OCI-LY1 (cell line): ENCODE measurements around the gene PTPRD.
A peak's percentile ranks its signal among the peaks of the same experiment; 100 is the strongest.

Source experiments
- H2AFZ ChIP-seq: fragments of 200-600 bp; sonication (generic), shearing (Covaris generic); 2 replicates; pipeline ENCODE4 v1.6.0; 2014; ENCODE audit warnings: antibody characterized with exemption, mild to moderate bottlenecking, low read length
- H3F3A ChIP-seq: fragments of 200-600 bp; sonication (generic), shearing (Covaris generic); 2 replicates; pipeline ENCODE4 v1.6.0; 2014; ENCODE audit warnings: mild to moderate bottlenecking, antibody characterized with exemption, low read length, moderate library complexity; ENCODE audit not compliant: insufficient read depth
- H3K27ac ChIP-seq: fragments of 200-600 bp; sonication (generic); 2 replicates; pipeline ENCODE4 v1.5.1; 2014; ENCODE audit warnings: low read length, mixed run types, mild to moderate bottlenecking, low read depth; ENCODE audit not compliant: poor library complexity, severe bottlenecking
- H3K27me3 ChIP-seq: fragments of 200-600 bp; sonication (generic); 2 replicates; pipeline ENCODE4 v1.6.0; 2014; ENCODE audit warnings: antibody characterized with exemption, mild to moderate bottlenecking, low read length, moderate library complexity; ENCODE audit not compliant: insufficient read depth
- H3K36me3 ChIP-seq: fragments of 200-600 bp; sonication (generic); 2 replicates; pipeline ENCODE4 v1.6.1; 2014; ENCODE audit warnings: mild to moderate bottlenecking, antibody characterized with exemption, low read length, moderate library complexity, mixed read lengths; ENCODE audit not compliant: insufficient read depth
- H3K4me1 ChIP-seq: fragments of 200-600 bp; sonication (generic); 2 replicates; pipeline ENCODE4 v1.5.1; 2014; ENCODE audit warnings: mild to moderate bottlenecking, low read length, moderate library complexity; ENCODE audit not compliant: insufficient read depth, severe bottlenecking
- H3K4me2 ChIP-seq: fragments of 200-600 bp; sonication (generic), shearing (Covaris generic); 2 replicates; pipeline ENCODE4 v1.6.1; 2014; ENCODE audit warnings: low read length
- H3K4me3 ChIP-seq: fragments of 200-600 bp; sonication (generic); 2 replicates; pipeline ENCODE4 v1.5.1; 2014; ENCODE audit warnings: low read length, low read depth, mild to moderate bottlenecking, mixed read lengths; ENCODE audit not compliant: poor library complexity, severe bottlenecking
- H3K79me2 ChIP-seq: fragments of 200-600 bp; shearing (Covaris generic); 2 replicates; pipeline ENCODE4 v1.6.1; 2016; ENCODE audit warnings: mixed run types, low read length, mixed read lengths; ENCODE audit not compliant: insufficient read depth
- H3K9ac ChIP-seq: fragments of 200-600 bp; sonication (generic), shearing (Covaris generic); 2 replicates; pipeline ENCODE4 v1.6.1; 2014; ENCODE audit warnings: mild to moderate bottlenecking, low read length, mixed read lengths
- H3K9me2 ChIP-seq: fragments of 200-600 bp; sonication (generic), shearing (Covaris generic); 2 replicates; pipeline ENCODE4 v1.6.1; 2014; ENCODE audit warnings: low read depth, mild to moderate bottlenecking, low read length, mixed read lengths
- H3K9me3 ChIP-seq: fragments of 200-600 bp; shearing (Covaris generic); 2 replicates; pipeline ENCODE4 v1.6.1; 2014; ENCODE audit warnings: low read length, mixed read lengths
- H4K20me1 ChIP-seq: fragments of 200-600 bp; sonication (generic), shearing (Covaris generic); 2 replicates; pipeline ENCODE4 v1.6.0; 2016; ENCODE audit warnings: mild to moderate bottlenecking, low read length; ENCODE audit not compliant: insufficient read depth
- EZH2 ChIP-seq: fragments of 200-600 bp; sonication (generic), shearing (Covaris generic); IDR thresholded peaks from 2 replicates; pipeline ENCODE4 v1.8.0; 2017; ENCODE audit warnings: borderline replicate concordance, mixed run types, mild to moderate bottlenecking, antibody characterized with exemption, low read length, moderate library complexity, mixed read lengths
- TF ChIP-seq, protein P1 (sequence below): fragments of 200-600 bp; sonication (generic), shearing (Covaris generic); IDR thresholded peaks from 2 replicates; pipeline ENCODE4 v1.5.1; 2017; ENCODE audit warnings: mild to moderate bottlenecking, antibody characterized with exemption, low read length, moderate library complexity, mixed read lengths

PTPRD gene

GRCh38 chr9:9504869-9505268 lies 1107.9 kb downstream of the PTPRD start:
- Histone ChIP-seq H3K79me2 (no peaks in the 10 kb centered on the region), H3K27ac (no peak overlapping the region), H3K9ac (no peak overlapping the region), H2AFZ (no peak overlapping the region), H3F3A (no peaks in the 10 kb centered on the region), H3K4me2 (no peak overlapping the region), H3K9me3 (no peaks in the 10 kb centered on the region), H3K4me1 (no peaks in the 10 kb centered on the region), H4K20me1 (no peaks in the 10 kb centered on the region), H3K4me3 (no peak overlapping the region), H3K27me3 (no peaks in the 10 kb centered on the region), H3K36me3 (no peaks in the 10 kb centered on the region), H3K9me2 (no peaks in the 10 kb centered on the region)
- TF ChIP-seq EZH2: no peak
- TF ChIP-seq, protein P1, sequence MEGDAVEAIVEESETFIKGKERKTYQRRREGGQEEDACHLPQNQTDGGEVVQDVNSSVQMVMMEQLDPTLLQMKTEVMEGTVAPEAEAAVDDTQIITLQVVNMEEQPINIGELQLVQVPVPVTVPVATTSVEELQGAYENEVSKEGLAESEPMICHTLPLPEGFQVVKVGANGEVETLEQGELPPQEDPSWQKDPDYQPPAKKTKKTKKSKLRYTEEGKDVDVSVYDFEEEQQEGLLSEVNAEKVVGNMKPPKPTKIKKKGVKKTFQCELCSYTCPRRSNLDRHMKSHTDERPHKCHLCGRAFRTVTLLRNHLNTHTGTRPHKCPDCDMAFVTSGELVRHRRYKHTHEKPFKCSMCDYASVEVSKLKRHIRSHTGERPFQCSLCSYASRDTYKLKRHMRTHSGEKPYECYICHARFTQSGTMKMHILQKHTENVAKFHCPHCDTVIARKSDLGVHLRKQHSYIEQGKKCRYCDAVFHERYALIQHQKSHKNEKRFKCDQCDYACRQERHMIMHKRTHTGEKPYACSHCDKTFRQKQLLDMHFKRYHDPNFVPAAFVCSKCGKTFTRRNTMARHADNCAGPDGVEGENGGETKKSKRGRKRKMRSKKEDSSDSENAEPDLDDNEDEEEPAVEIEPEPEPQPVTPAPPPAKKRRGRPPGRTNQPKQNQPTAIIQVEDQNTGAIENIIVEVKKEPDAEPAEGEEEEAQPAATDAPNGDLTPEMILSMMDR: no peak

- Histone ChIP-seq H3K4me1 (no peaks in the 10 kb centered on the region), H3K79me2 (no peaks in the 10 kb centered on the region), H3K4me2 (no peak overlapping the region), H3K4me3 (no peak overlapping the region), H3K9me2 (no peaks in the 10 kb centered on the region), H3K36me3 (no peaks in the 10 kb centered on the region), H3K27me3 (no peaks in the 10 kb centered on the region), H3K9me3 (no peaks in the 10 kb centered on the region), H3K9ac (no peak overlapping the region), H4K20me1 (no peaks in the 10 kb centered on the region), H2AFZ (no peak overlapping the region), H3K27ac (no peak overlapping the region), H3F3A (no peaks in the 10 kb centered on the region)
- TF ChIP-seq, protein P1: peak; percentile 25; the same call in 1 of the 2 replicates
- TF ChIP-seq EZH2: no peak
These were observed 1113.3 kb downstream of the PTPRD start for GRCh38 chr9:9499546-9499945.

GRCh38 chr9:9498846-9499245 lies 1114.0 kb downstream of the PTPRD start:
- H2AFZ ChIP-seq: no peak overlapping the region
- no peak overlapping the region for H3K27ac ChIP-seq
- no peak overlapping the region for H3K4me3 ChIP-seq
- no peak overlapping the region for H3K9ac ChIP-seq
- no peaks in the 10 kb centered on the region for H3K4me1 ChIP-seq
- H3F3A ChIP-seq: no peaks in the 10 kb centered on the region
- no peaks in the 10 kb centered on the region for H3K9me3 ChIP-seq
- no peak for TF ChIP-seq EZH2
- TF ChIP-seq, protein P1: no peak
- no peaks in the 10 kb centered on the region for H3K9me2 ChIP-seq
- no peaks in the 10 kb centered on the region for H3K79me2 ChIP-seq
- no peaks in the 10 kb centered on the region for H3K36me3 ChIP-seq
- no peak overlapping the region for H3K4me2 ChIP-seq
- no peaks in the 10 kb centered on the region for H4K20me1 ChIP-seq
- no peaks in the 10 kb centered on the region for H3K27me3 ChIP-seq
